GM12875 (cell line): ENCODE results near the gene ZNF789.

Source experiments
- H3K4me3 ChIP-seq: one replicate; pipeline ENCODE4 v1.5.1; 2011; ENCODE audit warnings: low read depth, low read length, control low read depth
- CTCF ChIP-seq: IDR thresholded peaks from 2 replicates; pipeline ENCODE4 v1.5.1; 2011; ENCODE audit warnings: low read depth, mild to moderate bottlenecking, control low read depth, inconsistent platforms, low read length, moderate library complexity, borderline replicate concordance; ENCODE audit not compliant: insufficient read depth

Gene ZNF789

DNA sequence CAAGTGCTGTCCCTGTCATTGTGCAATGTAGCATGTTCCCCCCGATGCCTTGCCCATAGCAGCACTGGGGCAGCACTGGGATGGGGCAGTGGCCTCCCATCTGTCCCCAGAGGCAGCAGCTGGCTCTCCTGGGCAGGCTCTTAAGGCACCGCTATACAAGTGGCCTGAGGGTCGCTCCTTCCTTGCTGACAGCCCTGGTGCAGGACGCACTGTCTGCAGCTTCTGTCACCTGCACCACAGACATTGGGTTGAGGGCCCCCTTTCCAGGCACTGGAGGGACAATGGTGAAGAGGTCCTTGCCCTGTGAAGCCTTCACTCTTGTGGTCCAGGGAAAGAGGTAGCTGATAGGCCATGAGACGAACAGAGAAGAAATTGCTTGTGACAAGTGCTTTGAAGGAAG is 23.4 kb upstream of the ZNF789 start:
- TF ChIP-seq CTCF, result no peak
- no peak overlapping the region for H3K4me3 ChIP-seq

DNA sequence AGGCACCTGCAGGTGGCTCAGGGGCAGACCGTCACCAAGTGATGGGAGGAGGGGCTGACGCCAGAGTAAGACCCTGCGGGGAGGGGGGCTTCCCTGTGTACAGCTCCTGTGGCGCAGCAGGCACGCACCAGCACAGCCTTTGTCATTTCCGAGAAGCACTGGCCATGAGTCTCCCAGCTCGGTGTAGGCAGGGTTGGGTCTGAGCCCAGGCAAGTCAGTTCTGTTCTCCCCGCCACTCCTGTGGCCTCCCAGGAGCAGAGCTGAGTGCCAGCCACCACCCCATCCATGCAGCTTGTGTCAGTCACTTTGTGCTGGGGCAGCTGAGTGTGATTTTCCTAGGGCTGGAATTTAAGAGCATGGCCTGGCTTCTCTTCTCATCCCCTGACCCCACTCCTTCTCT is 20.8 kb upstream of the ZNF789 start:
- no peak for TF ChIP-seq CTCF
- H3K4me3 ChIP-seq, result no peak overlapping the region

DNA sequence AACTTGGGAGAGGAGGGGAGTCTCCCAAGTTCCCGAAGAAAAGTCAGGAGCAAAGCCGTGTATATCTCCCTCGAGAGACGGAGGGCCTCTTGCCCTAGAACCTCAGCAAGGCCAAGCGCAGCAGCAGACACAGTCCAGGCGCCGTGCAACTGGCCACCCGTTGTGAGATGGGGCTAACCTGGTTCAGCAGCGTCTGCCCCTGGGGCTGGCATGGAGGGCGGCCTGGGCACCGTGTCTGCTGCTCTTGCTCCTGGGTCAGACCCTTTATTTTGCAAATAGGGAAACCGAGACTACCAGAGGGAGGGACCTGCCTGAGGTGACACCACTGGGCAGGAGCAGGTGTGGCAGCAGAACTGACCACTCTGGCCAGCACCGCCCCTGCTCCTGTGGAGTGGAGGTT is 20.1 kb upstream of the ZNF789 start:
- H3K4me3 ChIP-seq, result no peak overlapping the region
- TF ChIP-seq CTCF, result no peak

DNA sequence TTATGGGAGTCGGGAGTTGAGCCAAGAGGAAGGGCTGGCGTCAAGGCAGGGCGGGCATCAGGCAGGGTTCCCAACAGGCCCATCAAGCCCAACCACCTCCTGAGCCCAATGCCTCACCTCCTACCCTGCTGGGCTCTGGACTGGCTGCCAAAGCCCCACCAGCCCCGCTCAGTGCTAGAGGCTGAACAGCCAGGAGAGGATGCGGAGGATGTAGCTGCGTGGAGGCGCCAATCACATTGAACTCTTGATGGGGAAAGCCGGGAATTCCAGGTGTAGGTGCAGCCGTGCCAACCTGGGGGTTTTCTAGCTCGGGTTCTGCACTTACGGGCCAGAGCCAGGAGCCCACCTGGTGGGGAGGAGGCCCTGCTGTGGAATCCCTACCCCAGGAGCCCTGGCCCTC is 19.6 kb upstream of the ZNF789 start:
- H3K4me3 ChIP-seq, result no peak overlapping the region
- TF ChIP-seq CTCF, result no peak

DNA sequence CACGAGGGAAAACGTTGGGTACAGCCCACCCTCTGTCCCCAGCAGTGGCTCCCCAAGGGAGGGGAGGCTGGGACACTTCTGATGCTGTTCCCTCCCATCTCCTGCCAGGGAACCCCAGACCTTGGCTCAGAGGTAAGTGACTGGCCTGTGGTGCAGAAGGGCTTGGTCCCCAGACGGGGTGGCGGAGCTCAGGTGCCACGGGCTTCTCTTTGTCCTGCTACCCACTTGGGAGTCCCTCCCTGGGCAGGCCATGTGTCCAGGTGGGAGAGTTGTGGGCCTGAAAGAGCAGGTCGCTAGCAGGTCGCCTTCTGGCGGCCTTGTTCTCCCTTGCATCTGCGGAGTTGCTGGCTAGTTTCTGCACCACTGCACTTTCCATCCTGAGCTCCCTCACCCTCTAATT is 16.8 kb upstream of the ZNF789 start:
- no peak overlapping the region for H3K4me3 ChIP-seq
- TF ChIP-seq CTCF, result no peak

DNA sequence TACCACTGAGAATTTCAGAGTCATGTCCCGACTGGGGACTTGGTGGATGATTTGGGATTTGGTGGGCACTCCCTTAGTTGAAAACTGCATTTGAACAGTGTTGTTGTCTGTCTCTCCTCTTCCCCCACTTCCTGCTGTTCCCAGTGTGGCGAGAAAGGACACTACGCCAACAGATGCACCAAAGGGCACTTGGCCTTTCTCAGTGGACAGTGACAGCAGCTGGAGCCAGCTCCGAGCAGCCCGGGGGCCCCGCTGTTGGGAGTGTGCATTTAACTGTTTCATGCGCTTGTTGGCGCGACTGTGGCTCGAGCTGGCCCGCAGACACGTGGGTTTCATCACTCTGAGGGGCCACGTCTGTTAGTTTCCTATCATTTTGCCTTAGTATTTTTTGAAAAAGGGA is 16.4 kb upstream of the ZNF789 start:
- H3K4me3 ChIP-seq, result no peak overlapping the region
- TF ChIP-seq CTCF, result no peak

DNA sequence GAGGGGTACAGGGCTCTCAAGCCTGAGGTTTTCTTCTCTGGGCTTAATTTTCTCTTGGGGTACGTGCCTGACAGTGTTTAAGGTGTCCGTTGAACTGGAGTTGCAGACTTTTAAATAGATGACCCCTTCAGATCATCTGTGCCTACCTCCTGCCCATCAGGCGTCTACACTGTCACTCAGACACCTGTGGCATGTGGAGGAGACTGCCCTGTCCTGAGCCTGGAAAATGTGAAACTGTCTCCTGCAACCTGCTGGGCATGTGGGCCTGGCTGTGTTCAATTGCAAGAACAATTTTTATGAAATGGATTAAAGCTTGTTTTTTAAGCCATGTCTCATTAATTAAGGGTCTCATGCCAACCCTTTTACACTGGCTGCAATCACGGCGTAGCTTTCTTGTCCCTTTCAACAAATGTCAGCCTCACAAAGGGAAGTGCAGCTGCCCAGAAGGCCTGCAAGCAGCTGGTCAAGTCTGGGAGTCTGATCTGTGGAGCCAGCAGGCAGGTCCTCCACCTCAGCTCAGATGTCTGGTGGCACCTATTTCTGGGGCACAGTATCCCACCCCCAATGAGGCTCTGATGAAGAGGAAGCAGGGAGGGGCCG is 15.5 kb upstream of the ZNF789 start:
- no peak for TF ChIP-seq CTCF
- H3K4me3 ChIP-seq, result no peak overlapping the region
